Mucosa of gallbladder (tissue), 1 donor: ENCODE measurements around the gene NLK. TPM values are rescaled to one million over a fixed set of nuclear protein-coding genes. Genes with fewer than 3 reads are reported as not detected.

Experiments used
- DNase-seq: peaks from one replicate; pipeline ENCODE4 v3.0.0-alpha.2; 2020; ENCODE audit warnings: low spot score
- total RNA-seq: library from RNA; stranded (reverse); gene quantifications from one replicate; pipeline ENCODE4 v1.2.1, GENCODE V29; 2021
- donor health status: DM: no; HTN: no; CAD: no.

NLK gene
- total RNA-seq, 1 donor from 2014 or later = 35.7 TPM

GRCh38 chr17:28113269-28113668, 70.8 kb downstream of the NLK start:
- DNase-seq = no peak

GRCh38 chr17:28115046-28115445, 72.6 kb downstream of the NLK start:
- no peak for DNase-seq

- no peak for DNase-seq
Observed at GRCh38 chr17:28117304-28117703, 74.8 kb downstream of the NLK start.

GRCh38 chr17:28118362-28118761, 75.9 kb downstream of the NLK start:
- DNase-seq = no peak

GRCh38 chr17:28119046-28119445, 76.6 kb downstream of the NLK start:
- DNase-seq = no peak

- no peak for DNase-seq
Observed at GRCh38 chr17:28119560-28119959, 77.1 kb downstream of the NLK start.

- no peak for DNase-seq
Observed at GRCh38 chr17:28120766-28121165, 78.3 kb downstream of the NLK start.

GRCh38 chr17:28124962-28125361, 82.5 kb downstream of the NLK start:
- no peak for DNase-seq

GRCh38 chr17:28125526-28126378, 83.3 kb downstream of the NLK start:
- DNase-seq = no peak

- DNase-seq = no peak
Observed at GRCh38 chr17:28127196-28127595, 84.7 kb downstream of the NLK start.

- DNase-seq = no peak
Observed at GRCh38 chr17:28128779-28129178, 86.3 kb downstream of the NLK start.

- DNase-seq = no peak
Observed at GRCh38 chr17:28130472-28130871, 88.0 kb downstream of the NLK start.

- DNase-seq = no peak
Observed at GRCh38 chr17:28131599-28131998, 89.1 kb downstream of the NLK start.

- no peak for DNase-seq
Observed at GRCh38 chr17:28133562-28133970, 91.1 kb downstream of the NLK start.

GRCh38 chr17:28136923-28137322, 94.4 kb downstream of the NLK start:
- DNase-seq = no peak

- DNase-seq = no peak
Observed at GRCh38 chr17:28139822-28140221, 97.3 kb downstream of the NLK start.

GRCh38 chr17:28141313-28141712, 98.8 kb downstream of the NLK start:
- DNase-seq = no peak

GRCh38 chr17:28141773-28142172, 99.3 kb downstream of the NLK start:
- no peak for DNase-seq

- no peak for DNase-seq
Observed at GRCh38 chr17:28142305-28142704, 99.8 kb downstream of the NLK start.

- DNase-seq = no peak
Observed at GRCh38 chr17:28144019-28144418, 101.5 kb downstream of the NLK start.

- no peak for DNase-seq
Observed at GRCh38 chr17:28145348-28145747, 102.9 kb downstream of the NLK start.

GRCh38 chr17:28147017-28147416, 104.5 kb downstream of the NLK start:
- no peak for DNase-seq

- DNase-seq = no peak
Observed at GRCh38 chr17:28151001-28151400, 108.5 kb downstream of the NLK start.

- no peak for DNase-seq
Observed at GRCh38 chr17:28154214-28154613, 111.7 kb downstream of the NLK start.
